ENCODE measurements around the gene CHP1. TPM values are rescaled to one million over a fixed set of nuclear protein-coding genes. Genes with fewer than 3 reads are reported as not detected.

The CHP1 gene
- total RNA-seq, 1 donor from 2014 or later, result 47.9 TPM

DNA sequence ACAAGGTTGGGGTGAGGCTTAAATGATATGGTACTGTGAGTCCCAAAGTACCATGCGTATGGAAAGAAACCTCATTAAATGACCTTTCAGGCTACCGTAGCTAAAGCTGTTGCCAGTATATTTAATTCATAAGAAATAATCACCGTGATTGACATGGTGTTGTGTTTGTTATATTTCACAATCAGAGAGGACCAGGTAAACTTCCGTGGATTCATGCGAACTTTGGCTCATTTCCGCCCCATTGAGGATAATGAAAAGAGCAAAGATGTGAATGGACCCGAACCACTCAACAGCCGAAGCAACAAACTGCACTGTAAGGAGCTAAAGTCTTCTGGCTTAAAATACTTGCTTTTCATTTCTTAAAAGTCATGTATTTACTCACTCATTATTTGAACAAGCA is 31.5 kb downstream of the CHP1 start:
- Mint-ChIP-seq H3K9me3 (no peaks in the 10 kb centered on the region), H3K27ac (no peak overlapping the region), H3K27me3 (no peaks in the 10 kb centered on the region), H3K36me3 (ENCODE audit: low read depth) (peaks cover 38% of the 10 kb centered on the region), H3K4me3 (no peak overlapping the region), H3K4me1 (peaks cover 20% of the 10 kb centered on the region)
- no peak for DNase-seq
- no peak for ATAC-seq (ENCODE audit: low read depth)
- intact Hi-C loops (cut with micrococcal nuclease), result no loop called here
- POLR2A ChIA-PET, result no interaction called here
- TF ChIP-seq, protein P1, sequence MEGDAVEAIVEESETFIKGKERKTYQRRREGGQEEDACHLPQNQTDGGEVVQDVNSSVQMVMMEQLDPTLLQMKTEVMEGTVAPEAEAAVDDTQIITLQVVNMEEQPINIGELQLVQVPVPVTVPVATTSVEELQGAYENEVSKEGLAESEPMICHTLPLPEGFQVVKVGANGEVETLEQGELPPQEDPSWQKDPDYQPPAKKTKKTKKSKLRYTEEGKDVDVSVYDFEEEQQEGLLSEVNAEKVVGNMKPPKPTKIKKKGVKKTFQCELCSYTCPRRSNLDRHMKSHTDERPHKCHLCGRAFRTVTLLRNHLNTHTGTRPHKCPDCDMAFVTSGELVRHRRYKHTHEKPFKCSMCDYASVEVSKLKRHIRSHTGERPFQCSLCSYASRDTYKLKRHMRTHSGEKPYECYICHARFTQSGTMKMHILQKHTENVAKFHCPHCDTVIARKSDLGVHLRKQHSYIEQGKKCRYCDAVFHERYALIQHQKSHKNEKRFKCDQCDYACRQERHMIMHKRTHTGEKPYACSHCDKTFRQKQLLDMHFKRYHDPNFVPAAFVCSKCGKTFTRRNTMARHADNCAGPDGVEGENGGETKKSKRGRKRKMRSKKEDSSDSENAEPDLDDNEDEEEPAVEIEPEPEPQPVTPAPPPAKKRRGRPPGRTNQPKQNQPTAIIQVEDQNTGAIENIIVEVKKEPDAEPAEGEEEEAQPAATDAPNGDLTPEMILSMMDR (IDR thresholded peaks at IDR 0.05), result no peak
- CTCF ChIA-PET, result no interaction called here

DNA sequence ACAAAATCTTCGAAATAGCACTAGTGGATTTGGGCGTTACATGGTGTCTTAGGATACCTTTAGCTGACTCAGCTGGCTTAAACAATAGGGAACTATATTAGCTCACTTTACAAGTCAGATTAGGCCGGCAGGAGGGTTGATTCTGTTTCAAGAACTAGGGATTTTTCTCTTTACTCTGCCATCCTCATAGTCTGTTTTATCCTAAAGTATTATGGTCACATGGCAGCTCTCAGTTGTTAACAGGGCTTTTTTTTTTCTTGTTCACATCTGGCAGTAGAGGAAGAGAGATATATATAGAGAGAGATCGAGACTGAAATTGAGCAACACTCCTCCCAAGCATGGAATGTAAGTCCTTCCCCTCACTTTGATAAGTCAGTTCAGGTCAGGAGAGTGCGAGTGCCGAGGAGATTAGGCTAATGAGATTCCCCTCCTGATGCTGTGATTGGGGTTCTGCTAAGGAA is 32.9 kb downstream of the CHP1 start:
- TF ChIP-seq, protein P1 (IDR thresholded peaks at IDR 0.05), result no peak
- POLR2A ChIA-PET, result no interaction called here
- Mint-ChIP-seq H3K4me1 (peaks cover 13% of the 10 kb centered on the region), H3K9me3 (no peaks in the 10 kb centered on the region), H3K27me3 (no peaks in the 10 kb centered on the region), H3K27ac (no peak overlapping the region), H3K4me3 (no peak overlapping the region), H3K36me3 (ENCODE audit: low read depth) (peaks cover 34% of the 10 kb centered on the region)
- ATAC-seq (ENCODE audit: low read depth), result no peak
- intact Hi-C loops (cut with micrococcal nuclease), result no loop called here
- DNase-seq, result no peak
- CTCF ChIA-PET, result no interaction called here

DNA sequence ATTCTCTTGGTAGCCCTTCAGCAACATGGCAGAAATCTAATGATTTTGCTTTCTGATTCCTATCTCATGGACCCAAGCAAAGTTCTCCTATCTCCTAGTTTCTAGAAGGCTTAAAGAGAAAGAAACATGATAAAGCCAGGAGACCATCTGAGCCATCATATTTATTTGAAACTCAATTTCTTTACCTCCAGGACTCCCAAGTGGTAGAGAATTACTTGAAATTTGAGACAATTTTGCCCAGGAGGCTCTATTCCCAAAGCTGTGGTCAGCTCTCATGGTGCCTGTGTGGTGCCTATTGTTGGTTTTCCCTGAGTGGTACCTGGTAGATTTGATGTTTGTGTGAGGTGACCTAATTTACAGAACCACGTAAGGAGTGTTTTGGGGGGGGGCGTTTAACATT is 38.8 kb downstream of the CHP1 start:
- Mint-ChIP-seq H3K27me3 (no peaks in the 10 kb centered on the region), H3K4me1 (no peaks in the 10 kb centered on the region), H3K36me3 (ENCODE audit: low read depth) (peaks cover 33% of the 10 kb centered on the region), H3K4me3 (no peak overlapping the region), H3K9me3 (no peaks in the 10 kb centered on the region), H3K27ac (no peak overlapping the region)
- ChIA-PET POLR2A (interaction anchor here (0.7 to 1.2 kb wide), 2 partner anchors 38 to 329 kb away, joined by 3 to 6 read pairs; partner anchors contain the start of gene CHP1), CTCF (no interaction called here)
- TF ChIP-seq, protein P1 (IDR thresholded peaks at IDR 0.05), result no peak
- ATAC-seq (ENCODE audit: low read depth) (no peak), DNase-seq (no peak)
- intact Hi-C loops (cut with micrococcal nuclease), result no loop called here

DNA sequence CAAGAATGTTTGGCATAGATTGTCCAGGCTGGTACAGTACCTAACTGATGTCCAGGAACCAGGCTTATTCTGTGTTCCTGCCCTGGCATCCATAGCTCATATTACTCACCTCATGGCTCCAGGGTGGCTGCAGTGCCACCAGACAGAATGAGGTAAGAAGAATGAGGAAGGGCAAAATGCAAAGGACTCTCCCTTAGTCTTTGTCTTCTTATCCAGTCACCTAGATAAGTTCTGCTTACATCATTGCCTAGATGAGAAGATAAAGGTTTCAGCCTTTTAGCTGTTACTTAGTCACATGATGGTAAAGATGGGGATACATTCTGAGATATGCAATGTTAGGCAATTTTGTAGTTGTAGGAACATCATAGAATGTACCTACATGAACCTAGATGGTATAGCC is 45.8 kb downstream of the CHP1 start:
- TF ChIP-seq, protein P1 (IDR thresholded peaks at IDR 0.05), result no peak
- H3K4me1 Mint-ChIP-seq, result peaks cover 2% of the 10 kb centered on the region
- no peaks in the 10 kb centered on the region for H3K9me3 Mint-ChIP-seq
- ATAC-seq (ENCODE audit: low read depth), result no peak
- H3K27ac Mint-ChIP-seq, result no peak overlapping the region
- ChIA-PET CTCF (no interaction called here), POLR2A (no interaction called here)
- no peak for DNase-seq
- H3K36me3 Mint-ChIP-seq (ENCODE audit: low read depth), result peaks cover 28% of the 10 kb centered on the region
- H3K27me3 Mint-ChIP-seq, result no peaks in the 10 kb centered on the region
- H3K4me3 Mint-ChIP-seq, result no peak overlapping the region
- intact Hi-C loops (cut with micrococcal nuclease), result no loop called here

DNA sequence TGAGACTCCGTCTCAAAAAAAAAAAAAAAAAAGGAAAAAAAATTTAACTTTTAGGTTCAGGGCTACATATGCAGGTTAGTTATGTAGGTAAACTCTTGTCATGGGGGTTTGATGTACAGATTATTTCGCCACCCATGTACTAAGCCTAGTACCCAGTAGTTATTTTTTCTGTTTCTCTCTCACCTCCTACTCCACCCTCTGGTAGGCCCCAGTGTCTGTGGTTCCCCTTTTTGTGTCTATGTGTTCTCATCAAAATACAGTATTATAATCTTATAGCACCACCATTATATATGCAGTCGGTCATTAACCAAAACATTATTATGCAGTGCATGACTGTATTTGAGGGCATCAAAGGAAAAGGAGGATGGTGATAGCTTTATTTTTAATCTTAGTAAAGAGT is 47.3 kb downstream of the CHP1 start:
- H3K36me3 Mint-ChIP-seq (ENCODE audit: low read depth), result peaks cover 28% of the 10 kb centered on the region
- CTCF ChIA-PET, result no interaction called here
- intact Hi-C loops (cut with micrococcal nuclease), result no loop called here
- H3K4me1 Mint-ChIP-seq, result peaks cover 12% of the 10 kb centered on the region
- ATAC-seq (ENCODE audit: low read depth) (no peak), DNase-seq (no peak)
- no peaks in the 10 kb centered on the region for H3K9me3 Mint-ChIP-seq
- H3K4me3 Mint-ChIP-seq, result no peak overlapping the region
- H3K27me3 Mint-ChIP-seq, result no peaks in the 10 kb centered on the region
- no peak overlapping the region for H3K27ac Mint-ChIP-seq
- POLR2A ChIA-PET, result interaction anchor here (0.6 to 0.7 kb wide), 3 partner anchors 10 to 325 kb away, joined by 3 to 5 read pairs (median 4); partner anchors contain the start of gene CHP1
- TF ChIP-seq, protein P1 (IDR thresholded peaks at IDR 0.05), result no peak
